Neutrophil (primary cell): Measurements from ENCODE around the gene C14orf132.

Experiments
- H3K27ac ChIP-seq: fragments of 200-600 bp; sonication (generic); 2 replicates; pipeline ENCODE4 v1.5.1; 2016; ENCODE audit warnings: mild to moderate bottlenecking, moderate library complexity
- H3K27me3 ChIP-seq: fragments of 200-600 bp; sonication (generic); 2 replicates; pipeline ENCODE4 v1.6.0; 2016; ENCODE audit warnings: mild to moderate bottlenecking
- H3K36me3 ChIP-seq: fragments of 200-600 bp; sonication (generic); 2 replicates; pipeline ENCODE4 v1.5.1; 2017
- H3K4me1 ChIP-seq, 2 experiments: fragments of 200-600 bp in 1 of 2; sonication (generic) in 1 of 2; 1 replicate in 1 of 2; 2 replicates in 1 of 2; pipeline versions ENCODE4 v1.5.1 to v1.6.1; 2013 to 2016; ENCODE audit warnings: low read depth in 1 of 2, low read length in 1 of 2, mild to moderate bottlenecking in 1 of 2, moderate library complexity in 1 of 2; ENCODE audit not compliant: control insufficient read depth in 1 of 2, insufficient read depth in 1 of 2
- H3K4me3 ChIP-seq, 2 experiments: fragments of 200-600 bp in 1 of 2; sonication (generic) in 1 of 2; 1 replicate in 1 of 2; 2 replicates in 1 of 2; pipeline ENCODE4 v1.5.1; 2013 to 2016; ENCODE audit warnings: low read depth in 1 of 2, low read length in 1 of 2, mild to moderate bottlenecking in 1 of 2, moderate library complexity in 1 of 2
- H3K9me3 ChIP-seq: fragments of 200-600 bp; sonication (generic); 2 replicates; pipeline ENCODE4 v1.5.1; 2016
- TF ChIP-seq, protein P1 (sequence below): fragments of 200-600 bp; sonication (generic); IDR thresholded peaks from 2 replicates; pipeline ENCODE4 v1.5.1; 2016; ENCODE audit warnings: antibody characterized with exemption

The C14orf132 gene

DNA sequence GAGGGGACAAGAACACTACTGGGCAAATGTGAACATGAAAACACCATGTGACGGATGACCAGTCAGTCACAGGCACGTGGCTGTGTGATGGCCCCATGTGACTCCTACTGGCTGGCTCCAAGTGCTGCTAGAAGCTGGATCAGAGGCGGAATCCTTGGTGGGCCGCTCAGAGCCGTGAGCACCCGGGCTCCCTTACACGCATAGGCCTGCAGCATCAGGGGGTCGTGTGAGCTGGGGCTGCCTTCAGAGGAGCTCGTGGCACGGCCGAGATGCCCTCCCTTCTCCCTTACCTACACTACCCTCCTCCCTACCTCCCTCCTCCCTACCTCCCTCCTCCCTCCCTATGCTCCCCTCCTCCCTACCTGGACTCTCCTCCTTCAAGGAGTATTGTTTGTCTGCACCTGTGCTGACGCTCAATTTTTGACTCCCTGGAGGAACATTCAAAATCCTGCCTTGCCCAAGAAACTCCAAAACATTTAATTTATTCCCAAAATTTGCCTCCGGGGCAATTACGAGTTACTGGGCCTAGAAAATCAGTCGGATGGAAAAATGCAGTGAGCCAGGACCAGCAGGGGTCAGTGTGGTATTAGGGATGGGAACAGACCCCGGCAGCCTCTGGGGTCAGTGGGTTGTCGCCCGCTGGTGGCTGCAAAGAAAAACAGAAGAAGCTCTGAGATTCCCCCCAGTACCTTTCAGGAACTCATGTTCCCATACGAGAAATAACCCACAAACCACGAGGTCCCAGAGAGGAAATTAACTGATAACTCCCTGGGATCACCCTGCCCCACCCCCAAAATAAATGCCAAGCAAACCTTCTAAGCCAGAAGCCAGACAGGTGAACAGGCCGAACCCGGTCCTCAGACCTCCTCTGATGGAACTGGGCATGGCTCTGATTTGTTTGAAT is 61.3 kb downstream of the C14orf132 start:
- H3K27ac ChIP-seq: no peak overlapping the region
- peaks cover 8% of the 10 kb centered on the region for H3K27me3 ChIP-seq
- TF ChIP-seq, protein P1, sequence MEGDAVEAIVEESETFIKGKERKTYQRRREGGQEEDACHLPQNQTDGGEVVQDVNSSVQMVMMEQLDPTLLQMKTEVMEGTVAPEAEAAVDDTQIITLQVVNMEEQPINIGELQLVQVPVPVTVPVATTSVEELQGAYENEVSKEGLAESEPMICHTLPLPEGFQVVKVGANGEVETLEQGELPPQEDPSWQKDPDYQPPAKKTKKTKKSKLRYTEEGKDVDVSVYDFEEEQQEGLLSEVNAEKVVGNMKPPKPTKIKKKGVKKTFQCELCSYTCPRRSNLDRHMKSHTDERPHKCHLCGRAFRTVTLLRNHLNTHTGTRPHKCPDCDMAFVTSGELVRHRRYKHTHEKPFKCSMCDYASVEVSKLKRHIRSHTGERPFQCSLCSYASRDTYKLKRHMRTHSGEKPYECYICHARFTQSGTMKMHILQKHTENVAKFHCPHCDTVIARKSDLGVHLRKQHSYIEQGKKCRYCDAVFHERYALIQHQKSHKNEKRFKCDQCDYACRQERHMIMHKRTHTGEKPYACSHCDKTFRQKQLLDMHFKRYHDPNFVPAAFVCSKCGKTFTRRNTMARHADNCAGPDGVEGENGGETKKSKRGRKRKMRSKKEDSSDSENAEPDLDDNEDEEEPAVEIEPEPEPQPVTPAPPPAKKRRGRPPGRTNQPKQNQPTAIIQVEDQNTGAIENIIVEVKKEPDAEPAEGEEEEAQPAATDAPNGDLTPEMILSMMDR: no peak
- H3K36me3 ChIP-seq: no peaks in the 10 kb centered on the region
- peaks cover 0 to 4% of the 10 kb centered on the region in 2 experiments for H3K4me1 ChIP-seq
- H3K4me3 ChIP-seq: no peak overlapping the region
- H3K9me3 ChIP-seq: no peaks in the 10 kb centered on the region

DNA sequence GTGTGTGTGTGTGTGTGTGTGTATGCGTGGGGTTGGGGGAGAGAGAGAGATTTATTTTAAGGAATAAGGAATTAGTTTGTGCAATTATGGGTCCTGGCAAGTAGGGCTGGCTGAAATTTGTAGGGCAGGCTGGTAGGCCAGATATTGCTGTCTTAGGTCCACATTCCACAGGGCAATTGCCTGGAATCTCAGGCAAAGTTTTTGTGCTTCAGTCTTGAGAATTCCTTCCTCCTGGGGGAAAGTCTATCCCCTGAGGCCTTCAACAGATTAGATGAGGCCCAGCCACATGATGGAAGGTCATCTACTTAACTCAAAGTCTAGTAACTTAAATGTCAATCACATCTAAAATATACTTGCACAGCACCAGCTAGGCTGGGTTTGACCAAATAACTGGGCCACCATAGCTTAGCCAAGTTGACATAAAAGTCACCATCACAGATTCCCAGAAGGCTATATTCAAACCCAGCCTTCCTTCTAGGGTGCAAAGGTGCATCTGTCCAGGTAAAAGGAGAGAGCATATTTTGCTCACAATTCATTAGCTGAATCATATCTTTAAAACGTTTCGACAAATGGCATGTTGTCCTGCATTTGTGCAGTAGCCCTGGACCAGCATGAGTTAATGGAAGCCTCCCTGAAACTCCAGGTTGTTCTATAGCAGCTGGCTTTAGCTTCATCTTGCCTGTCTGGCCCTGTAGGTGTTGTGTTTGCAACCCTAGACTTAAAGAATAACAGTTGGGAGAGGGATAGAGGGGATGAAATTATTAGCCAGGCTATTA is 63.1 kb downstream of the C14orf132 start:
- no peak overlapping the region for H3K27ac ChIP-seq
- TF ChIP-seq, protein P1: no peak

DNA sequence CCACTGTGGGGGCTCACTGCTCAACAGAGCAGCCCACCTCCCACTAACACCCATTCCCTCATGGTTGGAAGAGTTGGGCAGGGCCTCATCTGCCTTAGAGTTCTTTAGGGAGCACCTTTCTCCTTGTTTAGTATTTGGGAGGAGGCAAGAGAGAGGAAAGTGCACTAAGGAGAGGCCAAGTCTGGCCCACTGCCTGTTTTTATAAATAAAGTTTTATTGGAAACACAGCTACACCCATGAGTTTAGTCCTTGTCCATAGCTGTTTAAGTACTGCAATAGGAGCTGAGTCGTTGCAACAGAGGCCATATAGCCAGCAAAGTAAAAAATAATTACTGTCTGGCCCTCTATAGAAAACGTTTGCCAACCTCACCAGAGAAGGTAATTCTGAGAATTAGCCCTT is 63.9 kb downstream of the C14orf132 start:
- Histone ChIP-seq H3K9me3 (no peaks in the 10 kb centered on the region), H3K4me1 (peaks cover 0 to 4% of the 10 kb centered on the region in 2 experiments), H3K27me3 (peaks cover 14% of the 10 kb centered on the region), H3K27ac (no peak overlapping the region), H3K4me3 (no peak overlapping the region), H3K36me3 (no peaks in the 10 kb centered on the region)
- TF ChIP-seq, protein P1: no peak

More for the DNA sequence above, 63.1 kb downstream of the C14orf132 start:
- Histone ChIP-seq H3K4me1 (peaks cover 0 to 4% of the 10 kb centered on the region in 2 experiments), H3K27me3 (peaks cover 6% of the 10 kb centered on the region), H3K36me3 (no peaks in the 10 kb centered on the region), H3K9me3 (no peaks in the 10 kb centered on the region), H3K4me3 (no peak overlapping the region)

DNA sequence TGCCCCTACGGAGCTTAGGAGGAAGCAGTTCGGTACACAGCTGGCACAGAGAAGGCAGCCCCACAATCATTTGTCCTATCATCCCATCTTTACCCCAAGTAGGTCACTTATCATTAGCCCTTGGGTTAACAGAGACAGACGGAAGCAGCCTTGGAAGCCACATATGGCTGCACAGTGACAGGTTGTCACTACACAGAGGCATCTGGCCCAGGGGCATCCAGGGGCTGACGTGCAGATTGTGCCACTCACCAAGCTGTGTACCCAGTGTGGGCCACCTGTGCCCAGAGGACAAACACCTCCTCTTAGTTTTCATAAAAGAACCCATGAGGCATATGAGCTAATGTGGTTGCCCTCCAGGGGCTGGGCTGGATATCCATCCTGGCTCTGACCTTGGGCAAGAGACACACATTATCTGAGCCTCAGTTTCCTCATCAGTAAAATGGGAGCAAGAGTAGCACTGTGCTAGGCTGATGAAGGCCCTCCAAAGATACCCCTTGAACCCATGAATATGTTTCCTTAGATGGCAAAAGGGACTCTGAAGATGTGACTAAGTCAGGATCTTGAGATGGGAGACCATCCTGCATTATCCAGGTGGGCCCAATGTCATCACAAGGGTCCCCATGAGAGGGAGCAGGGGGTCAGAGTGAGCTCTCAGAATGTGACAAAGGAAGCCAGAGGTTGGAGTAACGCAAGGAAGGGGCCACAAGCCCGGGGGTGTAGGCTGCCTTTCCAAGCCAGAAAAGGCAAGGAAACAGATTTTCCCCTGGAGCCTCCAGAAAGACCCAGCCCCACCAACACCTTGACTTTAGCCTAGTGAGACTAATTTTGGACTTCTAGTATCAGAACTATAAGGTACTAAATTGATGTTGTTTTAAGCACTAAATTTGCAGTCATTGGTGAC is 64.6 kb downstream of the C14orf132 start:
- no peaks in the 10 kb centered on the region for H3K36me3 ChIP-seq
- H3K27me3 ChIP-seq: peaks cover 17% of the 10 kb centered on the region
- H3K4me3 ChIP-seq: no peak overlapping the region
- H3K27ac ChIP-seq: no peak overlapping the region
- no peaks in the 10 kb centered on the region for H3K9me3 ChIP-seq
- H3K4me1 ChIP-seq: peaks cover 0 to 4% of the 10 kb centered on the region in 2 experiments
- TF ChIP-seq, protein P1: no peak

DNA sequence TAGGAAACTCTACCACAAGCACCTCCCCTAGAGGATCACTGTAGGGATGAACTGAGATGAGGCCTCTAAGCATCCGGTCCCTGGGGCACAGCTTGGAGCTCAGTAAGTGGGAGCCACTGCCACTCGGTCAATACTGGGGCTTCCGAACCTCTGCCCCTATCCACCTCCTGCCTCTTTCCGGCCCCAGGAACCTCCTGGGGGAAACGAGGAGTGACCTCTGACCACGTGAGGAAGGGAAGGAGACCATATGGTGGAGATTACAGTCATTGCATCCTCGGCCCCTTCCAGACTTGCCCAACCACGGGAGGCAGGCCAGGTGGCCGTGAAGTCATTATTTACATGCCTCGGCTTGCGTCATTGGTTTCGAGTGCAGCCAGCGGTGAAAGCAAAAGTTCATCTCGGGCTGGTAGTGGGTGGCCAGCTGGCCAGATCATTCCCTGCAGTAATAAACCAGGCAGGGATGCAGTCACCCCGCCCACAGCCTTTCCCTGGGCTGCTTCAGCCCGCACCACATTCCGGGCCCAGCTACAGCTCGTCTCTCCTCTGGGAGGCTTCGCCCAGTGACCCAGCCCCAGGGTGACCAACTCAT is 65.4 kb downstream of the C14orf132 start:
- Histone ChIP-seq H3K4me3 (no peak overlapping the region), H3K9me3 (no peaks in the 10 kb centered on the region), H3K27me3 (peaks cover 17% of the 10 kb centered on the region), H3K4me1 (peaks cover 0 to 4% of the 10 kb centered on the region in 2 experiments), H3K27ac (no peak overlapping the region), H3K36me3 (no peaks in the 10 kb centered on the region)
- TF ChIP-seq, protein P1: no peak
